WTC11 (cell line): ENCODE results near the gene TMEM72. TPM values are rescaled to one million over a fixed set of nuclear protein-coding genes. Genes with fewer than 3 reads are reported as not detected.

Experiments used
- ATAC-seq: fragments of 200-7000 bp; cut with Tn5 transposase; 2 replicates; pipeline ENCODE4 v1.10.0; 2021; ENCODE audit warnings: mild to moderate bottlenecking, moderate library complexity
- CTCF ChIA-PET: fragments of 300-600 bp; sonication (Branson Sonifier 250); formaldehyde crosslinking; loops from one replicate; lab custom pipeline; 2021; ENCODE audit warnings: antibody characterized with exemption; lab: Charles Lee
- POLR2A ChIA-PET: fragments of 350-600 bp; sonication (Branson Sonifier 250); formaldehyde crosslinking; loops from one replicate; lab custom pipeline; 2021; ENCODE audit warnings: antibody characterized with exemption; lab: Charles Lee
- DNase-seq: peaks from one replicate; pipeline ENCODE4 v3.0.0; 2021; ENCODE audit warnings: low spot score
- H3K27ac Mint-ChIP-seq: 2 replicates; pipeline ENCODE4 v1.8.0; 2021; ENCODE audit warnings: mixed read lengths
- H3K27me3 Mint-ChIP-seq: 2 replicates; pipeline ENCODE4 v1.8.0; 2021; ENCODE audit warnings: low read depth, mild to moderate bottlenecking, moderate library complexity, mixed read lengths
- H3K36me3 Mint-ChIP-seq: 2 replicates; pipeline ENCODE4 v1.8.0; 2021; ENCODE audit warnings: mixed read lengths
- H3K4me1 Mint-ChIP-seq: 2 replicates; pipeline ENCODE4 v1.8.0; 2022; ENCODE audit warnings: mixed read lengths
- H3K4me3 Mint-ChIP-seq: 2 replicates; pipeline ENCODE4 v1.8.0; 2021; ENCODE audit warnings: mild to moderate bottlenecking, moderate library complexity, mixed read lengths
- H3K9me3 Mint-ChIP-seq: 2 replicates; pipeline ENCODE4 v1.8.0; 2021; ENCODE audit warnings: mixed read lengths
- ATF6 ChIP-seq: sonication (generic); formaldehyde crosslinking; IDR thresholded peaks from 2 replicates; pipeline ENCODE4 v1.8.1; 2023; ENCODE audit warnings: mild to moderate bottlenecking, missing genetic modification reagents
- CBFB ChIP-seq: sonication (generic); formaldehyde crosslinking; IDR thresholded peaks from 2 replicates; pipeline ENCODE4 v1.8.1; 2022; ENCODE audit warnings: mild to moderate bottlenecking, low read depth, missing genetic modification reagents
- CREB1 ChIP-seq: sonication (generic); formaldehyde crosslinking; IDR thresholded peaks from 2 replicates; pipeline ENCODE4 v1.8.0; 2023; ENCODE audit warnings: mild to moderate bottlenecking, missing genetic modification reagents
- ERG ChIP-seq: fragments of 250-450 bp; sonication (Bioruptor Pico); IDR thresholded peaks from 2 replicates; pipeline ENCODE4 v1.8.0; 2021; ENCODE audit warnings: mild to moderate bottlenecking
- ETV6 ChIP-seq: sonication (generic); formaldehyde crosslinking; IDR thresholded peaks from 2 replicates; pipeline ENCODE4 v1.8.1; 2022; ENCODE audit warnings: mild to moderate bottlenecking, missing genetic modification reagents
- GRHL2 ChIP-seq: fragments of 250-450 bp; sonication (Bioruptor Pico); IDR thresholded peaks from 2 replicates; pipeline ENCODE4 v1.8.0; 2022; ENCODE audit warnings: mild to moderate bottlenecking, moderate library complexity; ENCODE audit not compliant: insufficient replicate concordance, severe bottlenecking
- GTF2I ChIP-seq: fragments of 250-450 bp; sonication (Bioruptor Pico); conservative IDR thresholded peaks from 2 replicates; pipeline ENCODE4 v1.4.0; 2021; ENCODE audit warnings: mild to moderate bottlenecking
- KAT7 ChIP-seq: sonication (generic); formaldehyde crosslinking; IDR thresholded peaks from 2 replicates; pipeline ENCODE4 v1.8.1; 2023; ENCODE audit warnings: missing genetic modification reagents, mild to moderate bottlenecking, borderline replicate concordance
- MXD4 ChIP-seq: fragments of 250-450 bp; sonication (Bioruptor Pico); IDR thresholded peaks from 2 replicates; pipeline ENCODE4 v1.8.0; 2021; ENCODE audit warnings: mild to moderate bottlenecking, moderate library complexity, borderline replicate concordance
- MYBL2 ChIP-seq: sonication (generic); formaldehyde crosslinking; IDR thresholded peaks from 2 replicates; pipeline ENCODE4 v1.8.1; 2023; ENCODE audit warnings: mild to moderate bottlenecking, moderate library complexity, missing genetic modification reagents
- NFE2L1 ChIP-seq: sonication (generic); formaldehyde crosslinking; IDR thresholded peaks from 2 replicates; pipeline ENCODE4 v1.8.1; 2023; ENCODE audit warnings: missing genetic modification reagents
- NFYB ChIP-seq: sonication (generic); formaldehyde crosslinking; conservative IDR thresholded peaks from 2 replicates; pipeline ENCODE4 v1.8.0; 2022; ENCODE audit warnings: low read depth, missing genetic modification reagents
- NR2C2 ChIP-seq: sonication (generic); formaldehyde crosslinking; IDR thresholded peaks from 2 replicates; pipeline ENCODE4 v1.8.0; 2022; ENCODE audit warnings: mild to moderate bottlenecking, missing genetic modification reagents
- NR3C1 ChIP-seq: sonication (generic); formaldehyde crosslinking; conservative IDR thresholded peaks from 2 replicates; pipeline ENCODE4 v1.8.1; 2023; ENCODE audit warnings: low read depth, mild to moderate bottlenecking, missing genetic modification reagents
- OVOL2 ChIP-seq: fragments of 250-450 bp; sonication (Bioruptor Pico); IDR thresholded peaks from 2 replicates; pipeline ENCODE4 v1.9.0; 2021; ENCODE audit warnings: mild to moderate bottlenecking, borderline replicate concordance
- RELA ChIP-seq: sonication (generic); formaldehyde crosslinking; IDR thresholded peaks from 2 replicates; pipeline ENCODE4 v1.8.1; 2022; ENCODE audit warnings: missing genetic modification reagents, mild to moderate bottlenecking, borderline replicate concordance
- RORB ChIP-seq: fragments of 250-450 bp; sonication (Bioruptor Pico); IDR thresholded peaks from 2 replicates; pipeline ENCODE4 v1.9.0; 2021; ENCODE audit warnings: mild to moderate bottlenecking
- SOX15 ChIP-seq: fragments of 250-450 bp; sonication (Bioruptor Pico); IDR thresholded peaks from 2 replicates; pipeline ENCODE4 v1.9.0; 2021; ENCODE audit warnings: mild to moderate bottlenecking
- ZNF138 ChIP-seq: sonication (generic); formaldehyde crosslinking; conservative IDR thresholded peaks from 2 replicates; pipeline ENCODE4 v1.8.1; 2022; ENCODE audit warnings: mild to moderate bottlenecking, moderate library complexity, missing genetic modification reagents
- ZSCAN18 ChIP-seq: fragments of 250-450 bp; sonication (Bioruptor Pico); IDR thresholded peaks from 2 replicates; pipeline ENCODE4 v2.1.2; 2022; ENCODE audit warnings: mild to moderate bottlenecking, moderate library complexity
- total RNA-seq: library from RNA; stranded (reverse); gene quantifications from 3 replicates; pipeline ENCODE4 v1.2.3, GENCODE V29; 2021
- TF ChIP-seq, protein P1 (sequence below): sonication (generic); formaldehyde crosslinking; IDR thresholded peaks from 2 replicates; pipeline ENCODE4 v1.8.1; 2022; ENCODE audit warnings: low read depth, mild to moderate bottlenecking, moderate library complexity, missing genetic modification reagents, borderline replicate concordance
- TF ChIP-seq, protein P2 (sequence below): sonication (generic); formaldehyde crosslinking; IDR thresholded peaks from 2 replicates; pipeline ENCODE4 v1.8.0; 2023; ENCODE audit warnings: mild to moderate bottlenecking, missing genetic modification reagents
- TF ChIP-seq, protein P3 (sequence below): sonication (generic); formaldehyde crosslinking; IDR thresholded peaks from 2 replicates; pipeline ENCODE4 v1.8.0; 2022; ENCODE audit warnings: mild to moderate bottlenecking, missing genetic modification reagents
- TF ChIP-seq, protein P4 (sequence below): sonication (generic); formaldehyde crosslinking; IDR thresholded peaks from 2 replicates; pipeline ENCODE4 v1.8.1; 2022; ENCODE audit warnings: missing genetic modification reagents, borderline replicate concordance

TMEM72 gene
- total RNA-seq, 1 experiment from 2014 or later, result not detected

GRCh38 chr10:44966129-44966815 lies 55.1 kb downstream of the TMEM72 start:
- Mint-ChIP-seq H3K27me3 (no peaks in the 10 kb centered on the region), H3K36me3 (peaks cover 22% of the 10 kb centered on the region), H3K4me3 (no peak overlapping the region), H3K4me1 (peaks cover 71% of the 10 kb centered on the region), H3K27ac (no peak overlapping the region), H3K9me3 (no peaks in the 10 kb centered on the region)
- no peak for ATAC-seq
- ChIA-PET CTCF (interaction anchor here (0.9 to 2.6 kb wide), 6 partner anchors 9 to 33 kb away, joined by 3 to 25 read pairs (median 7); no protein-coding TSS in a partner anchor), POLR2A (interaction anchor here (0.7 kb wide), 1 partner anchor 70 kb away, joined by 3 read pairs; no protein-coding TSS in a partner anchor)
- TF ChIP-seq ATF6 (CRISPR knock-in tag) (no peak), KAT7 (no peak), GRHL2 (CRISPR knock-in tag) (no peak), ERG (no peak), RORB (CRISPR knock-in tag) (no peak), ZSCAN18 (no peak), SOX15 (no peak), MYBL2 (CRISPR knock-in tag) (no peak), GTF2I (CRISPR knock-in tag) (no peak), RELA (CRISPR knock-in tag) (no peak), OVOL2 (CRISPR knock-in tag) (no peak)
- TF ChIP-seq, protein P1, sequence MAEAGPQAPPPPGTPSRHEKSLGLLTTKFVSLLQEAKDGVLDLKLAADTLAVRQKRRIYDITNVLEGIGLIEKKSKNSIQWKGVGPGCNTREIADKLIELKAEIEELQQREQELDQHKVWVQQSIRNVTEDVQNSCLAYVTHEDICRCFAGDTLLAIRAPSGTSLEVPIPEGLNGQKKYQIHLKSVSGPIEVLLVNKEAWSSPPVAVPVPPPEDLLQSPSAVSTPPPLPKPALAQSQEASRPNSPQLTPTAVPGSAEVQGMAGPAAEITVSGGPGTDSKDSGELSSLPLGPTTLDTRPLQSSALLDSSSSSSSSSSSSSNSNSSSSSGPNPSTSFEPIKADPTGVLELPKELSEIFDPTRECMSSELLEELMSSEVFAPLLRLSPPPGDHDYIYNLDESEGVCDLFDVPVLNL, result no peak
- TF ChIP-seq, protein P2, sequence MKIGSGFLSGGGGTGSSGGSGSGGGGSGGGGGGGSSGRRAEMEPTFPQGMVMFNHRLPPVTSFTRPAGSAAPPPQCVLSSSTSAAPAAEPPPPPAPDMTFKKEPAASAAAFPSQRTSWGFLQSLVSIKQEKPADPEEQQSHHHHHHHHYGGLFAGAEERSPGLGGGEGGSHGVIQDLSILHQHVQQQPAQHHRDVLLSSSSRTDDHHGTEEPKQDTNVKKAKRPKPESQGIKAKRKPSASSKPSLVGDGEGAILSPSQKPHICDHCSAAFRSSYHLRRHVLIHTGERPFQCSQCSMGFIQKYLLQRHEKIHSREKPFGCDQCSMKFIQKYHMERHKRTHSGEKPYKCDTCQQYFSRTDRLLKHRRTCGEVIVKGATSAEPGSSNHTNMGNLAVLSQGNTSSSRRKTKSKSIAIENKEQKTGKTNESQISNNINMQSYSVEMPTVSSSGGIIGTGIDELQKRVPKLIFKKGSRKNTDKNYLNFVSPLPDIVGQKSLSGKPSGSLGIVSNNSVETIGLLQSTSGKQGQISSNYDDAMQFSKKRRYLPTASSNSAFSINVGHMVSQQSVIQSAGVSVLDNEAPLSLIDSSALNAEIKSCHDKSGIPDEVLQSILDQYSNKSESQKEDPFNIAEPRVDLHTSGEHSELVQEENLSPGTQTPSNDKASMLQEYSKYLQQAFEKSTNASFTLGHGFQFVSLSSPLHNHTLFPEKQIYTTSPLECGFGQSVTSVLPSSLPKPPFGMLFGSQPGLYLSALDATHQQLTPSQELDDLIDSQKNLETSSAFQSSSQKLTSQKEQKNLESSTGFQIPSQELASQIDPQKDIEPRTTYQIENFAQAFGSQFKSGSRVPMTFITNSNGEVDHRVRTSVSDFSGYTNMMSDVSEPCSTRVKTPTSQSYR (CRISPR knock-in tag), result no peak
- TF ChIP-seq, protein P3, sequence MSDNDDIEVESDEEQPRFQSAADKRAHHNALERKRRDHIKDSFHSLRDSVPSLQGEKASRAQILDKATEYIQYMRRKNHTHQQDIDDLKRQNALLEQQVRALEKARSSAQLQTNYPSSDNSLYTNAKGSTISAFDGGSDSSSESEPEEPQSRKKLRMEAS, result no peak
- DNase-seq, result no peak

DNA sequence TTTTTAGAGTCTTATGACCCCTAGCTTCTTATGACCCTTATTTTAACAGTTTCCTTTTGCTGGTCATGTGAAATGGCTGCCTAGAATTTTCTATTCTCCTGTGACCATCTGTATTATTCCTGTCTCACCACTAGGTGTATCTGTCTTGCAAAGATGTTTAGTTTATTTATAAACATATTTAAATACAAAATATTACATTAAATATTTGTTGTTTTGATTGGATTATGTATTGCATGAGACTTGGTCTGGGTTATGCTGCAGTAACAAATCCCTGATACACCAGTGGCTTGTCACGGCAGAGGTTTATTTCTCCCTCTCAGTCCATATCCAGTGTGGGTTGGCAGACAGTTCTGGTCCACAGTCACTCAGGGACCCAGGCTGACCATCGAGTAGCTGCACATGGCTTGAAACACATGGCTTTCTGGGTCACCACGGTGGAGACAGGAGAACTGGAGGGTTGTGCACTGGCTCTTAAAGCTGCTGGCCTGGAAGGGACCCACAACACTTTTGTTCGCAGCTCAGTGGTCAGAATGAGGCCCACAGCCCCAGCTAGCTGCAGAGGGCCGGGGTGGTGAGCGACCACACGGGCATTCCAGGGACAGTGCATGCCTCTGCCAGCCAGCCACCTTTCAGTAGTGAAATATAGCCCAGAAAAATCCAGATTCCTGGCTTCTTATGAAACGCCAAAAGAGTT lies 55.8 kb downstream of the TMEM72 start:
- no peaks in the 10 kb centered on the region for H3K9me3 Mint-ChIP-seq
- CTCF ChIA-PET, result interaction anchor here (0.7 to 2.6 kb wide), 9 partner anchors 14 to 34 kb away, joined by 3 to 25 read pairs (median 4); no protein-coding TSS in a partner anchor
- H3K36me3 Mint-ChIP-seq, result peaks cover 25% of the 10 kb centered on the region
- ATAC-seq, result no peak
- H3K4me3 Mint-ChIP-seq, result no peak overlapping the region
- H3K4me1 Mint-ChIP-seq, result peaks cover 65% of the 10 kb centered on the region
- H3K27ac Mint-ChIP-seq, result no peak overlapping the region
- H3K27me3 Mint-ChIP-seq, result no peaks in the 10 kb centered on the region
- no peak for DNase-seq
- POLR2A ChIA-PET, result interaction anchor here (0.7 kb wide), 1 partner anchor 71 kb away, joined by 3 read pairs; no protein-coding TSS in a partner anchor
- TF ChIP-seq CREB1 (CRISPR knock-in tag) (no peak), NR3C1 (no peak), NFE2L1 (CRISPR knock-in tag) (no peak), CBFB (CRISPR knock-in tag) (no peak), NFYB (CRISPR knock-in tag) (no peak), NR2C2 (CRISPR knock-in tag) (no peak), ETV6 (no peak), ZNF138 (CRISPR knock-in tag) (no peak), KAT7 (no peak), MXD4 (no peak), OVOL2 (CRISPR knock-in tag) (no peak)
- TF ChIP-seq, protein P4, sequence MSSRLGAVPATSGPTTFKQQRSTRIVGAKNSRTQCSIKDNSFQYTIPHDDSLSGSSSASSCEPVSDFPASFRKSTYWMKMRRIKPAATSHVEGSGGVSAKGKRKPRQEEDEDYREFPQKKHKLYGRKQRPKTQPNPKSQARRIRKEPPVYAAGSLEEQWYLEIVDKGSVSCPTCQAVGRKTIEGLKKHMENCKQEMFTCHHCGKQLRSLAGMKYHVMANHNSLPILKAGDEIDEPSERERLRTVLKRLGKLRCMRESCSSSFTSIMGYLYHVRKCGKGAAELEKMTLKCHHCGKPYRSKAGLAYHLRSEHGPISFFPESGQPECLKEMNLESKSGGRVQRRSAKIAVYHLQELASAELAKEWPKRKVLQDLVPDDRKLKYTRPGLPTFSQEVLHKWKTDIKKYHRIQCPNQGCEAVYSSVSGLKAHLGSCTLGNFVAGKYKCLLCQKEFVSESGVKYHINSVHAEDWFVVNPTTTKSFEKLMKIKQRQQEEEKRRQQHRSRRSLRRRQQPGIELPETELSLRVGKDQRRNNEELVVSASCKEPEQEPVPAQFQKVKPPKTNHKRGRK (CRISPR knock-in tag), result no peak
